H1 (cell line): ENCODE data around the gene EMD. TPM values are rescaled to one million over a fixed set of nuclear protein-coding genes. Genes with fewer than 3 reads are reported as not detected.

Experiments used
- CTCF ChIA-PET: fragments of 300-600 bp; sonication (Branson Sonifier 250); formaldehyde crosslinking; loops from one replicate; lab custom pipeline; 2021; ENCODE audit not compliant: partially characterized antibody; lab: Charles Lee
- POLR2A ChIA-PET: fragments of 300-600 bp; sonication (Branson Sonifier 250); formaldehyde crosslinking; loops from one replicate; lab custom pipeline; 2021; ENCODE audit warnings: inconsistent platforms; ENCODE audit not compliant: partially characterized antibody; lab: Charles Lee
- DNase-seq, 2 experiments: peaks; one replicate each; pipeline versions ENCODE4 v3.0.0 to v3.0.0-alpha.2; 2010 to 2022; ENCODE audit warnings: low spot score in 2 of 2, low read depth in 1 of 2, mixed read lengths in 1 of 2
- FAIRE-seq: peaks from 2 replicates; lab custom pipeline; 2011; peaks lifted over from hg19 to GRCh38; lab: Jason Lieb, UNC
- H2AFZ ChIP-seq: 2 replicates; pipeline ENCODE4 v1.8.1; 2012; ENCODE audit warnings: low read length, inconsistent platforms
- H2AK5ac ChIP-seq: 2 replicates; pipeline ENCODE4 v1.6.1; 2013; ENCODE audit warnings: low read depth, low read length
- H2BK120ac ChIP-seq: replicated peaks from 2 replicates; pipeline ENCODE3; 2013; ENCODE audit warnings: low read depth, low read length, inconsistent platforms
- H2BK12ac ChIP-seq: 2 replicates; pipeline ENCODE4 v1.6.1; 2013; ENCODE audit warnings: low read depth, low read length
- H2BK15ac ChIP-seq: 2 replicates; pipeline ENCODE4 v1.6.1; 2013; ENCODE audit warnings: low read length
- H2BK20ac ChIP-seq: 2 replicates; pipeline ENCODE4 v1.6.1; 2013; ENCODE audit warnings: low read length
- H2BK5ac ChIP-seq: 2 replicates; pipeline ENCODE4 v1.6.1; 2013; ENCODE audit warnings: low read depth, low read length
- H3K14ac ChIP-seq: 2 replicates; pipeline ENCODE4 v1.6.1; 2013; ENCODE audit warnings: inconsistent platforms; ENCODE audit not compliant: insufficient read length
- H3K18ac ChIP-seq: 2 replicates; pipeline ENCODE4 v1.6.1; 2013; ENCODE audit warnings: low read length; ENCODE audit errors: extremely low read depth
- H3K23ac ChIP-seq: 2 replicates; pipeline ENCODE4 v1.6.1; 2013; ENCODE audit warnings: inconsistent platforms; ENCODE audit not compliant: insufficient read length
- H3K23me2 ChIP-seq: 2 replicates; pipeline ENCODE4 v1.6.1; 2013; ENCODE audit warnings: low read depth, low read length
- H3K27ac ChIP-seq: 2 replicates; pipeline ENCODE4 v1.6.1; 2011; ENCODE audit warnings: low read depth, low read length, inconsistent platforms
- H3K27me3 ChIP-seq, 4 experiments: replicated peaks in 1 of 4; 1 replicate in 1 of 4; 2 replicates in 3 of 4; pipeline versions ENCODE4 v1.6.1 to v1.8.1; 2011 to 2013; ENCODE audit warnings: low read length in 3 of 4, mild to moderate bottlenecking in 3 of 4, inconsistent platforms in 2 of 4, mixed read lengths in 2 of 4, moderate library complexity in 1 of 4; ENCODE audit not compliant: control insufficient read depth in 3 of 4, insufficient read depth in 3 of 4; ENCODE audit errors: extremely low read depth in 1 of 4
- H3K36me3 ChIP-seq, 4 experiments: 2 replicates each; pipeline versions ENCODE4 v1.6.1 to v1.8.1; 2011 to 2013; ENCODE audit warnings: mild to moderate bottlenecking in 4 of 4, low read length in 3 of 4, moderate library complexity in 2 of 4, control low read depth in 1 of 4, inconsistent platforms in 1 of 4; ENCODE audit not compliant: insufficient read depth in 4 of 4, control insufficient read depth in 2 of 4
- H3K4ac ChIP-seq: replicated peaks from 2 replicates; pipeline ENCODE3; 2013; ENCODE audit warnings: low read length, low read depth, mixed read lengths, inconsistent platforms; ENCODE audit not compliant: insufficient read length
- H3K4me1 ChIP-seq, 4 experiments: replicated peaks in 1 of 4; 1 replicate in 1 of 4; 2 replicates in 3 of 4; pipeline versions ENCODE4 v1.6.1 to v1.8.1; 2011 to 2013; ENCODE audit warnings: low read length in 3 of 4, inconsistent platforms in 2 of 4, mixed read lengths in 1 of 4; ENCODE audit not compliant: insufficient read depth in 4 of 4, control insufficient read depth in 3 of 4
- H3K4me2 ChIP-seq, 2 experiments: 2 replicates each; pipeline versions ENCODE4 v1.6.1 to v1.8.1; 2011 to 2013; ENCODE audit warnings: low read depth in 2 of 2, low read length in 2 of 2, control low read depth in 1 of 2, inconsistent platforms in 1 of 2, mild to moderate bottlenecking in 1 of 2; ENCODE audit not compliant: insufficient read depth in 1 of 2
- H3K4me3 ChIP-seq, 4 experiments: fragments of 200-600, 300-600 bp in 1 of 4; sonication (generic), shearing (Covaris generic), sonication (Bioruptor Twin) in 1 of 4; 2 replicates each; pipeline versions ENCODE4 v1.5.1 to v1.8.1; 2011 to 2016; ENCODE audit warnings: low read length in 4 of 4, low read depth in 3 of 4, control low read depth in 2 of 4, inconsistent platforms in 2 of 4, mild to moderate bottlenecking in 2 of 4, mixed read lengths in 1 of 4, moderate library complexity in 1 of 4; ENCODE audit not compliant: insufficient read depth in 2 of 4; ENCODE audit errors: extremely low read depth in 1 of 4
- H3K56ac ChIP-seq: replicated peaks from 2 replicates; pipeline ENCODE3; 2013; ENCODE audit warnings: low read depth, mild to moderate bottlenecking, mixed read lengths, low read length, inconsistent platforms; ENCODE audit not compliant: insufficient read length
- H3K79me1 ChIP-seq: 2 replicates; pipeline ENCODE4 v1.6.1; 2013; ENCODE audit warnings: low read depth, low read length, control low read depth
- H3K79me2 ChIP-seq, 2 experiments: 2 replicates each; pipeline versions ENCODE4 v1.6.1 to v1.8.1; 2012 to 2013; ENCODE audit warnings: low read length in 2 of 2, mild to moderate bottlenecking in 2 of 2, inconsistent platforms in 1 of 2; ENCODE audit not compliant: insufficient read depth in 2 of 2, control insufficient read depth in 1 of 2
- H3K9ac ChIP-seq, 4 experiments: replicated peaks in 1 of 4; 1 replicate in 1 of 4; 2 replicates in 3 of 4; pipeline versions ENCODE4 v1.6.1 to v1.8.1; 2011 to 2013; ENCODE audit warnings: low read depth in 3 of 4, low read length in 3 of 4, control low read depth in 2 of 4, mild to moderate bottlenecking in 2 of 4, moderate library complexity in 2 of 4, inconsistent platforms in 1 of 4; ENCODE audit errors: extremely low read depth in 1 of 4
- H3K9me3 ChIP-seq, 2 experiments: 2 replicates each; pipeline versions ENCODE4 v1.6.1 to v1.8.1; 2012 to 2013; ENCODE audit warnings: mild to moderate bottlenecking in 2 of 2, moderate library complexity in 2 of 2, control low read depth in 1 of 2, inconsistent platforms in 1 of 2, low read depth in 1 of 2, low read length in 1 of 2, mixed read lengths in 1 of 2; ENCODE audit not compliant: insufficient read depth in 2 of 2
- H4K20me1 ChIP-seq, 2 experiments: replicated peaks in 1 of 2; 2 replicates each; pipeline versions ENCODE3 to v1.8.1; 2011 to 2013; ENCODE audit warnings: inconsistent platforms in 2 of 2, low read length in 2 of 2, mild to moderate bottlenecking in 1 of 2; ENCODE audit not compliant: insufficient read depth in 2 of 2, control insufficient read depth in 1 of 2
- H4K5ac ChIP-seq: 2 replicates; pipeline ENCODE4 v1.6.1; 2013; ENCODE audit warnings: low read length, low read depth, mixed read lengths, inconsistent platforms; ENCODE audit not compliant: insufficient read length
- H4K8ac ChIP-seq: 2 replicates; pipeline ENCODE4 v1.8.0; 2013; ENCODE audit warnings: mild to moderate bottlenecking, moderate library complexity, low read length, inconsistent platforms; ENCODE audit not compliant: insufficient read depth; ENCODE audit errors: extremely low read depth
- H4K91ac ChIP-seq: replicated peaks from 2 replicates; pipeline ENCODE3; 2013; ENCODE audit warnings: low read length, mixed read lengths, inconsistent platforms; ENCODE audit not compliant: insufficient read length
- CEBPB ChIP-seq: IDR thresholded peaks from 2 replicates; pipeline ENCODE4 v1.6.1; 2012; ENCODE audit warnings: low read depth, low read length
- HDAC2 ChIP-seq, 2 experiments: fragments of 300-600 bp in 1 of 2; sonication (generic) in 1 of 2; IDR thresholded peaks; 2 replicates each; pipeline ENCODE4 v1.6.1; 2011 to 2012; ENCODE audit warnings: low read depth in 2 of 2, low read length in 2 of 2, mild to moderate bottlenecking in 2 of 2, moderate library complexity in 2 of 2, borderline replicate concordance in 1 of 2, inconsistent platforms in 1 of 2
- JUND ChIP-seq: IDR thresholded peaks from 2 replicates; pipeline ENCODE4 v1.6.1; 2011; ENCODE audit warnings: mild to moderate bottlenecking, improper control_type of control experiment, low read length
- KDM1A ChIP-seq: fragments of 200-600, 300-600 bp; sonication (generic); IDR thresholded peaks from 2 replicates; pipeline ENCODE4 v1.7.1; 2016; ENCODE audit warnings: mild to moderate bottlenecking, low read length, borderline replicate concordance
- NANOG ChIP-seq: IDR thresholded peaks from 2 replicates; pipeline ENCODE4 v1.6.1; 2011; ENCODE audit warnings: low read length, low read depth, mild to moderate bottlenecking, inconsistent platforms; ENCODE audit not compliant: insufficient read depth, poor library complexity, severe bottlenecking
- POLR2A ChIP-seq, 2 experiments: IDR thresholded peaks; 1 replicate in 1 of 2; 2 replicates in 1 of 2; pipeline ENCODE4 v1.6.1; 2011; ENCODE audit warnings: low read depth in 2 of 2, low read length in 2 of 2, mild to moderate bottlenecking in 2 of 2; ENCODE audit errors: control extremely low read depth in 1 of 2
- POLR2AphosphoS5 ChIP-seq: IDR thresholded peaks from 2 replicates; pipeline ENCODE4 v1.6.1; 2011; ENCODE audit warnings: low read depth, low read length
- SP2 ChIP-seq: IDR thresholded peaks from 2 replicates; pipeline ENCODE4 v1.6.1; 2012; ENCODE audit warnings: mild to moderate bottlenecking, low read length, inconsistent platforms
- TAF1 ChIP-seq: IDR thresholded peaks from 2 replicates; pipeline ENCODE4 v1.6.1; 2011; ENCODE audit warnings: mild to moderate bottlenecking, low read depth, low read length
- TBP ChIP-seq: IDR thresholded peaks from 2 replicates; pipeline ENCODE4 v1.6.1; 2011; ENCODE audit warnings: low read depth, low read length, improper control_type of control experiment
- TEAD4 ChIP-seq: IDR thresholded peaks from 2 replicates; pipeline ENCODE4 v1.6.1; 2012; ENCODE audit warnings: low read depth, low read length, inconsistent platforms, mixed read lengths
- WGBS, 2 experiments: shearing (Covaris generic) in 1 of 2; methylation state at CpG; one replicate each; pipeline versions ENCODE4 v1.1.6 to v1.1.7; 2013 to 2015; ENCODE audit warnings: low lambda C conversion rate in 2 of 2, mixed read lengths in 2 of 2, inconsistent platforms in 1 of 2, low coverage in 1 of 2, missing lambda C conversion rate in 1 of 2; ENCODE audit not compliant: insufficient replicate concordance in 2 of 2, insufficient coverage in 1 of 2, insufficient read length in 1 of 2; ENCODE audit errors: extremely low coverage in 1 of 2, missing lambda C conversion rate in 1 of 2; 5-methylcytosine and 5-hydroxymethylcytosine counted together
- polyA plus RNA-seq, 7 experiments: library from polyadenylated mRNA; depleted of rRNA in 3 of 7; stranded (reverse) in 5 of 7; unstranded in 2 of 7; fragments of >200 nt in 5 of 7; fragments of 200-250 nt in 2 of 7; gene quantifications; 1 replicate in 5 of 7; 2 replicates in 1 of 7; 4 replicates in 1 of 7; pipeline versions ENCODE4 v1.2.1 to v1.2.3, GENCODE V29; 2011 to 2013; ENCODE audit warnings: missing spikeins in 2 of 7, mixed read lengths in 2 of 7
- total RNA-seq: library from RNA; stranded (reverse); fragmentation: NEBNext Ultra II Directional; extraction: Animal tissue kit (Norgen Biotek cat#: 25700); gene quantifications from 2 replicates; pipeline ENCODE4 v1.2.1, GENCODE V29; 2021
- TF ChIP-seq, protein P1 (sequence below): IDR thresholded peaks from 2 replicates; pipeline ENCODE4 v1.6.1; 2012; ENCODE audit warnings: inconsistent platforms

Gene EMD
- total and polyA plus RNA-seq, 2 of the 8 experiments (the other 6 are each of a cell fraction or from before 2014, with no cell fraction given), result 45.5 to 109 TPM

DNA sequence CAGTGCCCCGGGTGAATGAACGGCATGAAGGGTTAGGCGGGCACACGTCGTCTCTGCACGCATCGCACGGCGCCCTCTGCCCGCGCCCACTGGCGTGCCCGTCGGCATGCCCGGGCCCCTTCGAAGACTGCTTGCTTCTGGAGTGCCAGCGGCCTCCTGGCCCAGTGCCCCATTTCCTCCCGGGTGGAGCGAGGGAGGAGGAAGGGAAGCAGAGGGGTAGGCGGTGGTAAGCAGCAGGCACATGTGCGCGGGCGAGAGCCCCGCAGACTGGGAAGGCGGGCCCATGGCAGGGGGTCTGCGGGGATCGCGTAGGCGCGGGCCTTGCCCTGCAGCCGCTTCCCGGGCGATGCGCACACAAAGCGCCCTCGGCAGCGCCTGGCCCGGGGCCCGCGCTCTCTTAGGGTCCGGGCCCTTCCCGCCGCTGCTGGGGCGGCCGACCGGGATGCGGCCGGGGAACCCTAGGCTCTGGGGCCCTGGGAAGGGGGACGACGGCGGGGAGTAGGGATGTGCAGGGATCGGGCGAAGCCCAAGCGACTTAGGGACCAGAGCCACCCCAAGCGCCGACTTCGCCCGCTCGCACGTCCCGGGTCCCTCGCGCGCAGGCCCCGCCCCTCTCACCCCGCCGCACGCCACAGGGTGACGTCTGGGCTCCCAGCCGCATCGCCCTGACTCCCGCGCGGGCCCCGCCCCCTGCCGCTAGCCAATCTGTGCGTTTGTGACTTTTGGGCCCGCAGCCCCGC lies 866 bp upstream of the EMD start:
- Histone ChIP-seq H3K27ac (peak overlapping the region; percentile 81; the same call in 1 of the 2 replicates), H3K23ac (no peak overlapping the region), H3K4ac (no peak overlapping the region), H3K4me2 (peak overlapping the region; percentile 66 to 76), H3K4me1 (peaks cover 0 to 26% (median 14%) of the 10 kb centered on the region in 4 experiments; a peak in 6 of 7 replicates), H4K5ac (peak overlapping the region; percentile 24), H3K27me3 (peaks cover 0 to 3% (median 0%) of the 10 kb centered on the region in 4 experiments; a peak in 2 of 7 replicates), H3K14ac (no peak overlapping the region), H2AFZ (no peak overlapping the region), H2BK5ac (no peak overlapping the region), H4K91ac (no peak overlapping the region), H2BK20ac (no peak overlapping the region), H3K18ac (no peak overlapping the region; the same call in 1 of the 2 replicates), H3K79me1 (no peaks in the 10 kb centered on the region), H2BK120ac (no peak overlapping the region), H4K20me1 (peaks cover 0 to 2% of the 10 kb centered on the region in 2 experiments), H3K23me2 (peaks cover 4% of the 10 kb centered on the region; the same call in 1 of the 2 replicates), H2BK12ac (no peak overlapping the region), H3K9ac (peak overlapping the region; percentile 49 to 73 (median 56)), H4K8ac (peak overlapping the region; percentile 92), H3K9me3 (no peaks in the 10 kb centered on the region), H3K4me3 (peak overlapping the region; percentile 32 to 61 (median 42)), H3K36me3 (peaks cover 0 to 26% (median 0%) of the 10 kb centered on the region in 4 experiments; a peak in 2 of 8 replicates), H3K56ac (peak overlapping the region; percentile 16), H3K79me2 (peaks cover 0 to 13% of the 10 kb centered on the region in 2 experiments; a peak in 2 of 4 replicates), H2AK5ac (no peak overlapping the region), H2BK15ac (no peak overlapping the region)
- 5% methylated on average over 28 of the region's 79 CpGs; no CpG with 5 or more reads in 1 of the 2 experiments for WGBS, 2 experiments
- CTCF ChIA-PET, result no interaction called here
- DNase-seq, result no peak
- FAIRE-seq, result no peak
- POLR2A ChIA-PET, result interaction anchor here (0.6 to 6.5 kb wide), 8 partner anchors 9 to 30 kb away, joined by 3 to 107 read pairs (median 10); partner anchors contain the start of genes DNASE1L1 and RPL10
- no peak for TF ChIP-seq HDAC2 (IDR thresholded peaks at IDR 0.05; ENCODE audit: borderline replicate concordance in 1 of 2, low read depth in 2 of 2, low read length in 2 of 2)
- TF ChIP-seq SP2, result no peak
- TF ChIP-seq POLR2A (IDR thresholded peaks at IDR 0.05; ENCODE audit: control extremely low read depth in 1 of 2, low read depth in 2 of 2, low read length in 2 of 2), result peak in 1 of 2 experiments; percentile 61; a peak in 1 of 3 replicates
- TF ChIP-seq CEBPB, result no peak
- no peak for TF ChIP-seq TEAD4
- TF ChIP-seq POLR2AphosphoS5, result peak; percentile 44; the same call in 1 of the 2 replicates
- TF ChIP-seq, protein P1, sequence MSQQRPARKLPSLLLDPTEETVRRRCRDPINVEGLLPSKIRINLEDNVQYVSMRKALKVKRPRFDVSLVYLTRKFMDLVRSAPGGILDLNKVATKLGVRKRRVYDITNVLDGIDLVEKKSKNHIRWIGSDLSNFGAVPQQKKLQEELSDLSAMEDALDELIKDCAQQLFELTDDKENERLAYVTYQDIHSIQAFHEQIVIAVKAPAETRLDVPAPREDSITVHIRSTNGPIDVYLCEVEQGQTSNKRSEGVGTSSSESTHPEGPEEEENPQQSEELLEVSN, result peak; percentile 57
- TF ChIP-seq NANOG, result no peak
- no peak for TF ChIP-seq TBP
- TF ChIP-seq KDM1A, result no peak
- TF ChIP-seq JUND, result no peak
- peak; percentile 65; the same call in 1 of the 2 replicates for TF ChIP-seq TAF1
